Stimulated activated CD8-positive, alpha-beta memory T cell treated with anti-CD3 and anti-CD28 coated beads, Interleukin-4, amount 100 ng/mL, for 24 hours (primary cell): ENCODE results near the gene KIAA0232.
A peak's percentile ranks its signal among the peaks of the same experiment; 100 is the strongest.
"Not testable (repeated sequence)": the region's sequence is repeated elsewhere in the genome, so short reads cannot be mapped to it uniquely, and the experiment has no call there.

Source experiments
- DNase-seq: peaks from one replicate; pipeline ENCODE4 v3.0.0-alpha.2; 2020; ENCODE audit warnings: low read depth

Gene KIAA0232

DNA sequence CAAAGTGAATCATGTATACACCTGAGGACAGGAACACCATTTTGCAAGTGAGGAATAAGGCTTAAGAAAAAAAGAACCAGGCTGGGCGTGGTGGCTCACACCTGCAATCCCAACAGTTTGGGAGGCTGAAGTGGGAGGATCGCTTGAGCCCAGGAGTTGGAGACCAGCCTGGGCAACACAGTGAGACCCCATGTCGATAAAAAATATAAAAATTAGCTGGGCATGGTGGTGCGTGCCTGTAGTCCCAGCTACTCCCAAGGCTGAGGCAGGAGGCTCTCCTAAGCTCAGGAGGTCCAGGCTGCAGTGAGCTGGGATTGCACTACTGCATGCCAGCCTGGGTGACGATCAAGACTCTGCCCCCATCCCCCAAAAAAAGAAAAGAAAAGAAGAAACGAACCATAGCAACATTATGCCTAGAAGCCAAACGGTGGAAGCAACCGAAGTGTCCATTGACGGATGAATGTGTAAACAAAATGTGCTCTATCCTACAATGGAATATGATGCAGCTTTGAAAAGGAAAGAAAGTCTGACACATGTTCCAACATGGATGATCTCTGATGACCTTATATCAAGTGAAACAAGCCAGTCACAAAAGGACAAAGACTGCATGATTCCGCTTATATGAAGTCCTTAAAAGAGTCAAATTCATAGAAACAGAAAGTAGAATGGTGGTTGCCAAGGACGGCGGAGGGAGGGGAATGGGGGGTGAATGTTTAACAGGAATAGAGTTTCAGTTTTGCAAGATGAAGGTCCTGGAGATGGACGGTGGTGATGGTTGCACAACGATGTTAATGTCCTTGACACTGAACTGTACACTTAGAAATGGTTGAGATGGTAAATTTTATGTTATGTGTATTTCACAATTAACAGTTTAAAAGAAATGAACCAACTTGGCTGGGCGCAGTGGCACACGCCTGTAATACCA lies 8.6 kb upstream of the KIAA0232 start:
- DNase-seq: no peak

- no peak for DNase-seq
These were observed 6.8 kb upstream of the KIAA0232 start for GRCh38 chr4:6775746-6776145.

DNA sequence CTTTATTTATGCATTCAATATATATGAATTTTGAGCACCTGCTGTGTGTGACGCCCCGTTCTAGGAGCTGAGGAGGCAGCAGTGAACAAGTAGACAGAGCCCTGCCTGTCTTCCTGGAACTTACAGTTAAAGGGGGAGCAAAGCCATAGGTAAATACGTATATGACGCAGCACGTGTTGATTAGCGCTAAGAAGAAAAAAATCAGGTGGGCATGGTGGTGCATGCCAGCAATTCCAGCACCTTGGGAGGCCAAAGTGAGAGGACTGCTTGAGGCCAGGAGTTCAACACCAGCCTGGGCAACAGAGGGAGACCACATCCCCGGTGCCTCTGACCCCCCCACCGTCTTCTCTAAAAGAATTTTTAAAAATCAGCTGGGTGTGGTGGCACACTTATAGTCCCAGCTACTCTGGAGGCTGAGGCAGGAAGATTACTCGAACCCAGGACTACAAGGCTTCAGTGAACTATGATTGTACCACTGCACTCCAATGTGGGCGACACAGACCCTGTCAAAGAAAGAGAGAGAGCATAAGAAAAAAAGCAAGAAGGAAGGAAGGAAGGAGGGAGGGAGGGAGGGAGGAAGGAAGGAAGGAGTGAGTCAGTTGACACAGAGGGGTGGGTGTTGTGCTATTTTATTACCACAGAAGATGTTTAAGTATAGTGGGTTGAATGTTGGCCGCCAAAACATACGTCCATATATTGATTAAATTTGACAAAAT lies 5.4 kb upstream of the KIAA0232 start:
- DNase-seq: no peak

- no peak for DNase-seq
These were observed 4.8 kb upstream of the KIAA0232 start for GRCh38 chr4:6777636-6778281.

DNA sequence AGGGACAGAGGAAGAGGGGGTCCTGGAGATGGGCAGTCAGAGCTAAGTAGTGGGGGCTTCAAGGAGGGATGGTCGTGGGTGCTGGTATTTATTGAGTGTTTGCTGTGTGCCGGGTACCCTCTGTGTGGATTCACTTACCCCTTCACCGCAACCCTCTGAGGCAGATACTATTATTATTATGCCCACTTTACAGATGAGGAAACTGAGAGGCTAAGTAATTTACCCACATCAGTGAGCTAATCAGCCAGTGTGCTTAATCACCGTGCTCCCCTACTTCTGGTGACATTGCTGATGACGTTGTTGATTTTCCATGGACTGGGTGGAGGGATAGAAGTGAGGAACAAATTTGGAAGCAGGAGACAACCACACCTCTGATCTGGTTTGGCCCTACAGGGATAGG lies 4.1 kb upstream of the KIAA0232 start:
- DNase-seq: no peak

DNA sequence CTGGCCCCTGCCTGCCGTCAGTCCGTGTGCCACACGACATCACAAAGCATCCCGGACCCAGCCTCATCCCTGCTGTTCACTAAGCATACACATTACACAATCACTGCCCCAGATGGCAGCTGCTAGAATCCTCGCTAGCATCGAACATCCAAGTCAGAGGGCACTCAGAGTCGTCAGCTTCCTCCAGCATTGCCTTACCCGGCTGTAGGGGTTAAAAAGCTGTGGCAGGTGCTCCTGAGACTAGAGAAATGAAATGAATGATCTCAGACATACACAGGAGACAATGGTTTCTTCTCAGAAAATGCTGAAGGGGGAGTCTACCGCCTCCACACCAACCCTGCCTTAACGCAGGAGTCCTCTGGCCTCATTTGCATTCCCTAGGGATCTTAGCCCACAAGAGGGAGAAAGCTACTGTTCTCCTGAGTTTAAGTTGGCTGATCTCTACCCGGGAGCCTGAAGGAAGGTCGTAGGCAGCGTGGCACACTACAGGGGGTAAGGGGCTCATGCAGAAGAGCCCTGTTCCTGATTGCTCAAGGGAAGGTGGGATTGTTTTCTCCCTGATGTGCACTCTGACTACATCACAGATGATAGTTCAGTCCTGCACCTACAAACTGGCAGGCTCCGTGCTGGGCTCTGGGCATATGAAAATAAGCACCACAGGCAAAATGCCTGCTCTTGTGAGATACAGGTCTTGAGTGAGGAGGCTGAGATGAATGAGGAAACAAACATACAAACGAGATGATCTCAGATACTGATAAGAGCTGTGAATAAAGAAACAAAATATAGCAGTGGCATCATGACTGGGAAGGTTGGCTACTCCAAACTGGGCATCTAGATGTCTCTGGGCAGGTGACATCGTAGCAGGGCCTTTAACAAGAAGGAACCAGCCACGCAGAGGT lies 2.6 kb upstream of the KIAA0232 start:
- no peak for DNase-seq

DNA sequence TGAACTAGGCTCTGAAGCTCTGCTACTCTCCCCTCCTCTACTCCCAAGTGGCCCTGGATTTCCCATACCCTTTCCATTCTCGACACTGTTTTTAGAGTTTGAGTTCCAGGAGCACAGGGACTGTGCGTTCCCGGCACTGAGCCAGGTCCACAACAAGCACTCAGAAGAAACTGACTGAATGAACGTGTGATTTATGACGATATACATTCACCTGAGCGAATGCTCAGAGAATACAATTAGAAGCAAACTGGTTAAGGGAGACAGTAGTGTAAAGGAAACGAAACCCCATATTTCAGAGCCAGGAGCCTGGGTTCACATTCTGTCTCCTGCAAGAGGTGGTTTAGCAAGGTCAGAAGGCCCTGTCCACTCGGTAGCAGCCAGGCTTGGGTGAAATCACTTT lies 1.4 kb upstream of the KIAA0232 start:
- DNase-seq: no peak

DNA sequence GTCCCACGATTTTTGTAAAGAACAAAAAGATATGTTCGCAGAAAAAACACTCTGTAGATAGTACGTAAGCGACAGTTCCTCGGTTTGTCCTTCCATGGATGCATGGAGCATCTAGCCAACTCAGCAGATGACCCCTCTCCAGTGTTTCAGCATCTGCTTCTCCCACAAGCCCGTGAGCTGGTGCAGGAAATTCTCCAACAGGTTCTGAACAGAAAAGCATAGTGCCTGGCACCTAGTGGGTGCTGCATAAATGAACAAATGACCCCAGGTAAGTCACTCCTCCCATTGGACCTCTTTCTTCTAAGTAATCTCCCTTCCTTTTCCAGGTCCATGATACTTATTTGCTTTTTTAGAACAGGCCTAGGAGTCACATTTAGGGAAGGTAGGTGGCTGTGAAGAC lies 966 bp upstream of the KIAA0232 start:
- no peak for DNase-seq

GRCh38 chr4:6782846-6783110 lies 251 bp downstream of the KIAA0232 start:
- DNase-seq: no peak

GRCh38 chr4:6783111-6783981 lies 819 bp downstream of the KIAA0232 start:
- DNase-seq: peak; percentile 87

DNA sequence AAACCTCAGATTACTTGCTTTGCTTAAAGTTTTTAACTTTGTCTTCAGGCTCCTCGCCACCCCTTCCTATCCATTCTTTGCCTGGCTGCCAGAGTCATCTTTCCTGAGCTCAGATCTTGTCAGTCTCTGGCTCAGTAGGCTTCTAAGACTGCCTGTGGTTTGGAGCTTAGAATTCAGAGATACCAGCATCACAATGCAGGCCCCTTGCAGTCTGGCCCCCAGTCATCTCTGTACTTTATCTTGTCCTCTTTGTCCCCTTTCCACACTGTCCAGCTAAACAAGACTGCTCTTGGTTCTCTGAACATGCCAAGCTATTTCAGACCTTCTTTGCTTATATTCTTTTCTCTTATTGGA lies 3.0 kb downstream of the KIAA0232 start:
- DNase-seq: no peak

GRCh38 chr4:6788123-6788522 lies 5.6 kb downstream of the KIAA0232 start:
- no peak for DNase-seq

DNA sequence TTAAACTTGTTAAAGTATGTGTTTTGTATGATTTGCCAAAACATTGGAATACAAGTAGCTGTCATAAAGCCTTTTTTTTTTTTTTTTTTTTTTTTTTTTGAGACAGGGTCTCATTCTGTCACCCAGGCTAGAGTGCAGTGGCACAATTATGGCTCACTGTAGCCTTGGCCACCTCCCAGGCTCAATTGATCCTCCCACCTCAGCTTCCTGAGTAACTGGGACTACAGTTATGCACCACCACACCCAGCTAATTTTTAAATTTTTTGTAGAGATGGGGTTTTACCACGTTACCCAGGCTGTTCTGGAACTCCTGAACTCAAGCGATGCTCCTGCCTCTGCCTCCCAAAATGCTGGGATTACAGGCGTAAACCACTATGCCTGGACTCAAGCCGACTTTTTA lies 8.7 kb downstream of the KIAA0232 start:
- not testable (repeated sequence) for DNase-seq

DNA sequence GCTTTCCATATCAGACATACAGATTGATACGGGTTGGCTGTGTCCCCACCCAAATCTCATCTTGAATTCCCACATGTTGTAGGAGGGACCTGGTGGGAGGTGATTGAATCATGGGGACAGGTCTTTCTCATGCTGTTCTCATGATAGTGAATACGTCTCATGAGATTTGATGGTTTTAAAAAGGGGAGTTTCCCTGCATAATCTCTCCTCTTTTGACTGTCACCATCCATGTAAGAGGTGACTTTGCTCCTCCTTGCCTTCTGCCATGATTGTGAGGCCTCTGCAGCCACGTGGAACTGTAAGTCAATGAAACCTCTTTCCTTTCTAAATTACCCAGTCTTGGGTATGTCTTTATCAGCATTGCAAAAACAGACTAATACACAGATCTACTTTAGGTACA lies 9.3 kb downstream of the KIAA0232 start:
- DNase-seq: not testable (repeated sequence)

DNA sequence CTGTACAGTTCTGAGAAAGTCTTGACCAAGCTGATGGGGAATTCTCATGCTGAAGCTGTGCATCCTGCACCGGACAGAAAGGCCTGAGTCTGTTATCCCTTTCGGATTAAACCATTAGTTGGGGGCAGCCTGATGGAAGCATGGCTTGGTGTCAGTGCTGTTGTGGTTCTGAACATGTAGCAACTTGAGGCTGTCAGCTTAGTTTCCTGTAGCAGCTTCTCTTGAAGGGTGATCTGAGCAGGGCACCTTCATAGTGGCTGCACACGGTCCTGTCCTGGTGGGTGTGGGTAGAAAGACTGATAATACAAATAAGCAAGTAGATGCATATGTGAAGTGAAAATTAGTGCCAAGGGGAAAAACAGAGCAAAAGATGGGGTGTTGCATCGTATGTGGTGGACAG lies 11.7 kb downstream of the KIAA0232 start:
- no peak for DNase-seq

DNA sequence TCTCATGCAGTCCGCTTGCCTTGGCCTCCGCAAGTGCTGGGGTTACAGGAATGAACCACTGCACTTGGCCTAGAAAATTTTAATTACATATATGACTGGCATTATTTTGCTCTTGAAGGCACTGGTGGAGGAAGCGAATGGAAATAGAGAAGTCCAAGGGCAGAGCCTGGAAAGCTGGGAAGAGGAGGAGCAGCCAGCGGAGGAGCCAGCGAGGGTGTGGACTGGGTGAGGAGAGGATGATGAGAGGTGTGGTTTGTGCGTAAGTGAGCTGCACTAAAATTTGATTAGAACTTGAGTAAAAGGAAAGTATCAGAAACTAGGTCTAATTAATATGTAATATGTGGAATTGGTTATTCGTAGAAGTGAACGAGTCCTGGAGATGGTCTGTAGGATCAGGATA lies 13.3 kb downstream of the KIAA0232 start:
- DNase-seq: no peak

GRCh38 chr4:6797368-6797767 lies 14.8 kb downstream of the KIAA0232 start:
- not testable (repeated sequence) for DNase-seq

DNA sequence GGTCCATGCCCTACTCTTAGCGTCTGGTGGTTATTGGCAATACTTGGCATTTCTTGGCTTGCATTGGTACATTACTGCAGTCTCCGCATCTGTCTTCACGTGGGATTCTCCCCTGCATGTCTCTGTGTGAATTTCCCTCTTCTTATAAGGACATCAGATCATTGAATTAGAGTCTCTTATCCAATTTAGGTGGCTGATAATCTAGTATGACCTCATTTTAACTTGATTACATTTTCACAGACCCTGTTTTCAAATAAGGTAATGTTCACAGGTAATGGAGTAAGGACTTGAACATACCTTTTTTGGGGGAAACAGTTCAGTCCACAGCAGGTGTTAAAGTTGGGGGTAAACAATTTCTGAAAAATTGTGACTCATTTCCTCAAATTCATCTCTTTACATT lies 16.6 kb downstream of the KIAA0232 start:
- DNase-seq: no peak

DNA sequence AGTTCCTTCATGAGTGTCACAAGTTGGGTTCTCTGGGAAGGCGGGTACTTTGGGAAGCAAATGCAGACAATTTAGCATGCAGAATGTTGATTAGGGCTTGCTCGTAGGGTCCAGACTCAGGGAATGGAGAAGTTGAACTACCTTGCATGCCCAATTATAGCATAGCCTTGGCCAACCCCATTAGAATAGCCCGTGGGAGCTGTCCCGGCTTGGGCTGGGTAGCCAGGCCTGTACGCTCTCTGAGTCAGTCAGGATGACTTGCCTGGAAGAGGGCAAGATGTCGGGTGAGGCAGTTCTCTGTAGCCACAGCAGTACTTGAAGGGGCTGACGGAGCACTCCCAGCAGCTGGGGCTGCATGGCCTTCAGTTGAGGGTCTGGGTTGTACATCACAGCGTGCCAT lies 19.5 kb downstream of the KIAA0232 start:
- no peak for DNase-seq

- DNase-seq: no peak
These were observed 20.1 kb downstream of the KIAA0232 start for GRCh38 chr4:6802626-6803025.

GRCh38 chr4:6803246-6803645 lies 20.7 kb downstream of the KIAA0232 start:
- DNase-seq: no peak
